ENCODE results near the gene CHRD. TPM values are rescaled to one million over a fixed set of nuclear protein-coding genes. Genes with fewer than 3 reads are reported as not detected.
A peak's percentile ranks its signal among the peaks of the same experiment; 100 is the strongest.
"Not testable (repeated sequence)": the region's sequence is repeated elsewhere in the genome, so short reads cannot be mapped to it uniquely, and the experiment has no call there.

The CHRD gene
- total RNA-seq, 1 donor from 2014 or later: 31.3 TPM

DNA sequence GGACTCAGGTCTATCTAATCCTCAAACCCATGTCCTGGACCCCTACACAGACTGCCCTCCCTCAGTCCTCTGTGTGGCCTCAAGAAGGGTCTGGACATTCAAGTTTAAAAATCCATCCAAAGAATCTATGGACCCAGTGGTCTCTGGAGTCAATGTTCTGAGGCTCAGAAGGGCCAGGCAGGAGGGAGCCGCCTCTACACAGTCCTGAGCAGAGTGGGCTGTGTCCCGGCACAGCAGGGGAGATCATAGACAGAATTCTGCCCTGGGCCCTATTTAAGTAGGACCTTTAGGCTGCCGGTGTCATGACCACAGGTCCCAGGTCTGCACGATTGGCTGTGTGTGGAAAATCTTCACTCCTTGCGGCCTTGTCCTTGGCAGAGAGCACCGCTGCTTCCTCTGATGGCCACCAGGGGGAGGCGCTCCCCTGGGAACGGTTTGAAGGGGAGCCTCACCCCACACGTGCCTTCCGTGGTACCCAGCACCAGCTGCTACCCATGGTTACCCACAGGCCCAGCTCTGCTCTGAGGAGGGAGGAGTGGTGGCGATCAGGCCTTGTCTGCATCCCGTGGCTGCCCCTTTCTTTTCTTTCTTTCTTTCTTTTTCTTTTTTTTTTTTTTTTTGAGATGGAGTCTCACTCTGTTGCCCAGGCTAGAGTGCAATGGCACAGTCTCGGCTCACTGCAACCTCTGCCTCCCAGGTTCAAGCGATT is 37.9 kb downstream of the CHRD start:
- DNase-seq: peak; percentile 35

DNA sequence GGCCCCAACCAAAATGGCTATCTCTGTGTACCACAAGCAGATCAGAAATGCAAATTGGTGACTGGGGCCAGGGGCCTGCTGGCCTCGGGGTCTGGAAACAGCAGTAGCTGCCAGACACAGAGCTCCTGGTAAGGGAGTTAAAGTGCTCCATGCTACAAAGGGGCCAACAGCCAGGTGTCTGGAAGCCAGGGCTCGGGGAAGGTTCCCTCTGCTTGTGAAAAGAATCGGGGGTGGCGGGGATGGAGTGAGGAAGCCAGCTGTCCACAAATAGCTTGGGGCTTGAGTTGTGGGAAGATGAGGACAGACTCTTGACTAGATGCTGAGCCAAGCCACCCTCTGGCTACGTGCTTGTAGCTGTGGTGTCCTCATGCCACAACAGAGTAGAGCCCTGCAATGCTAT is 39.3 kb downstream of the CHRD start:
- no peak for DNase-seq

DNA sequence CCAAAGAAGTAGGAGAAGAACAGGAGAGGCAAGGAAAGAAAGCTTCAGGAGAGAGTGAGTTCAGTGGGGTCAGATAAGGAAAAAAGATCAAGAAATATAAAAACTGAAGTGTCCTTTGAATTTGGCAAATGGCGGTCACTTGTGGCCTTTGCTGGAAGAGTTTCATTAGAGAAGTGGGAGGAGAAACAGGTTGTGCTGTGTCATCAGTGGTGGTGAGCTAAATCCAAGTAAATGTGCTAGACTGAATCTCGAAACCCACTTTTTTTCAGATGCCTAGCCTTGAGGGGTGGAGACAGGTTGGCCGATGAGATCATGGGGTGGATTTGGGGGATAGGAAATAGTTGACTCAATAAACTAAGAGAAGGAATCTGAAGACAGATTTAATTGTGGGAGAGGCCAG is 43.7 kb downstream of the CHRD start:
- no peak for DNase-seq

DNA sequence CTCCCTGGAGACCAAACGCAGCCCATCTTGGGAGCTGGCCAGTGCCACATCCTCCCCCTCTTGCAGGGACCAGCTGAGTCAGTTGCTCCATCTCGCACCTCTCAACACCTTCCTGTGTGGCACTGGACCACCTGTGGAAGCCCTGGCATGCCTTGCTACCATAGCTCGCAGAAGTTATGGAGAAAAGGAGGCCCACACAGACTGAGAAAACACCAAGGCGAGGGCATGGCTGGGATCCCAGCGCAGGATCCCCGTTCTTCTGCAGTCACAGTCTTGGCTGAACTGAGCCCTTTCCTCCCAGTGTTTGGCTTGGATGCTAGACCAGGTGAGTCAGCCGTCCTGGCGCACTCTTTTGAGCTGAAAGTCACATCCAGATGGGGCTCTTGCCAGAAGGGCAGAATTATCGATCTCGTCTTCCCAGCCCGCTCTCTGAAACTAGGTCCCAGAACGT is 46.9 kb downstream of the CHRD start:
- no peak for DNase-seq

DNA sequence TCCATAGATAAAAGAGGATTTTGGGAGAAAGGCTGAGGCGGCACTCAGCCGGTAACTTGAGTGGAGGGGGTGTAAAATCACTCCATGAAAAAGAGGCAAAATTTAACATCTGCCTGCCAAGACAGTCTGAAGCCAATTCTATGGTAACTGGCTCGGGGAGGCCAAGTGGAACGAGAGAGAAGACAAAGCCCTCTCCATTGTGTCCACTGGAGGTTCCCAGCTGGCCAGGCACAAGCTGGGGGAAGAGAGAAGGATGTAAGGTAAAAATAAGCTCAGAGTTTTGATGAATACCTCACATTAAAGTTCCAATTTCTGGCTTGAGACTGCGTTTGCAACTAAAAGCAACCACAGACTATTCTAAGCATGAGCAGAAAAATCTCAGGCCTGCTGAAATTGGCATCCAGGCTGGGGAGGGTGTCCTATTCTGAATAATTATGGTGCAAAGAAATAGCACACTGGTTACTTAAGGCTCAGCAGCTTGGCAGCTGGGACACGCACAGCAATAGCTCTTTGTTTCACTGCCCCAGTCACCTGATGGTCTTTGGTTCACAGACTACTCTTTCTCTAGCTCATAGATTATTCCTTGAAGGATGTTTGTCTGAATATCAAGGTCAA is 48.8 kb downstream of the CHRD start:
- DNase-seq: peak; percentile 35

GRCh38 chr3:184429786-184430185 is 49.9 kb downstream of the CHRD start:
- no peak for DNase-seq

GRCh38 chr3:184430940-184431339 is 51.1 kb downstream of the CHRD start:
- no peak for DNase-seq

DNA sequence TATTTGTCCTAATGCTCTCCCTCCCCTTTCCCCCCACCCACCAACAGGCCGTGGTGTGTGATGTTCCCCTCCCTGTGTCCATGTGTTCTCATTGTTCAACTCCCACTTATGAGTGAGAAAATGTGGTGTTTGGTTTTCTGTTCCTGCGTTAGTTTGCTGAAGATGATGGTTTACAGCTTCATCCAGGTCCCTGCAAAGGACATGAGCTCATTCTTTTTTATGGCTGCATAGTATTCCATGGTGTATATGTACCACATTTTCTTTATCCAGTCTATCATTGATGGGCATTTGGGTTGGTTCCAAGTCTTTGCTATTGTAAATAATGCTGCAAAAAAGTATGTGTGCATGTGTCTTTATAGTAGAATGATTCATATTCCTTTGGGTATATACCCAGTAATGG is 53.3 kb downstream of the CHRD start:
- DNase-seq: not testable (repeated sequence)

- DNase-seq: no peak
These were observed 59.2 kb downstream of the CHRD start for GRCh38 chr3:184439096-184439495.

Other genes starting within 250 kb of the CHRD start
- 28.7 TPM for gene EIF2B5, start 244.7 kb upstream of the CHRD start, total RNA-seq
- gene DVL3, start 224.7 kb upstream of the CHRD start, total RNA-seq: 23.9 TPM
- gene AP2M1, start 205.2 kb upstream of the CHRD start, total RNA-seq: 135 TPM
- 46.3 TPM for gene ABCF3, start 193.9 kb upstream of the CHRD start, total RNA-seq
- 0.10 TPM for gene VWA5B2, start 150.5 kb upstream of the CHRD start, total RNA-seq
- 13.8 TPM for gene ALG3, start 131.1 kb upstream of the CHRD start, total RNA-seq
- gene EEF1AKMT4, start 130.4 kb upstream of the CHRD start, total RNA-seq: 1.7 TPM
- not detected for gene CAMK2N2, start 118.5 kb upstream of the CHRD start, total RNA-seq
- not detected for gene ECE2, start 104.0 kb upstream of the CHRD start, total RNA-seq
- 167 TPM for gene PSMD2, start 80.8 kb upstream of the CHRD start, total RNA-seq
- gene EIF4G1, start 65.4 kb upstream of the CHRD start, total RNA-seq: 191 TPM
- gene FAM131A, start 42.5 kb upstream of the CHRD start, total RNA-seq: 18.6 TPM
- 5.3 TPM for gene CLCN2, start 18.4 kb upstream of the CHRD start, total RNA-seq
- gene POLR2H, start 18.3 kb upstream of the CHRD start, total RNA-seq: 44.3 TPM
- gene THPO, start 1.8 kb upstream of the CHRD start, total RNA-seq: 68.1 TPM
- 44.4 TPM for gene EPHB3, start 181.7 kb downstream of the CHRD start, total RNA-seq